GM08714 (cell line): ENCODE data around the gene F2.

Experiments
- H3K4me3 ChIP-seq: fragments of 200-500 bp; sonication (Bioruptor generic); 2 replicates; pipeline ENCODE4 v1.5.1; 2014; ENCODE audit warnings: mild to moderate bottlenecking, low read length, inconsistent platforms
- ZNF274 ChIP-seq: IDR thresholded peaks from 2 replicates; pipeline ENCODE4 v1.6.1; 2012; ENCODE audit warnings: mild to moderate bottlenecking, low read depth, low read length

F2 gene

DNA sequence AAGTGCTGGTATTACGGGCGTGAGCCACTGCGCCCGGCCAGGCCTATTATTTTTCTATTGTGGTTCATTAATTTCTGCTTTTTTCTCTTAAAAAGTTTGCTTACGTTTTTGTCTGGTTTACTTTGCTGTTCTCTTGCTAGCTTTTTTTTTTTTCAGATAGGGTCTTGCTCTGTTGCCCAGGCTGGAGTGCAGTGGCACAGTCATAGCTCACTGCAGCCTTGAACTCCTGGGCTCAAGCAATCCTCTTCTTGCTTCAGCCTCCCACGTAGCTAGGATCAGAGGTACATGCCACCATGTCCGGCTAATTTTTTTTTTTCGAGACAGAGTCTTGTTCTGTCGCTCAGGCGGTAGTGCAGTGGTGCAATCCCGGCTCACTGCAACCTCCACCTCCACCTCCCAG, 18.7 kb downstream of the F2 start:
- no peak overlapping the region for H3K4me3 ChIP-seq
- TF ChIP-seq ZNF274: no peak

- no peak for TF ChIP-seq ZNF274
- H3K4me3 ChIP-seq: no peak overlapping the region
These were observed 19.9 kb downstream of the F2 start for GRCh38 chr11:46738887-46739286.

DNA sequence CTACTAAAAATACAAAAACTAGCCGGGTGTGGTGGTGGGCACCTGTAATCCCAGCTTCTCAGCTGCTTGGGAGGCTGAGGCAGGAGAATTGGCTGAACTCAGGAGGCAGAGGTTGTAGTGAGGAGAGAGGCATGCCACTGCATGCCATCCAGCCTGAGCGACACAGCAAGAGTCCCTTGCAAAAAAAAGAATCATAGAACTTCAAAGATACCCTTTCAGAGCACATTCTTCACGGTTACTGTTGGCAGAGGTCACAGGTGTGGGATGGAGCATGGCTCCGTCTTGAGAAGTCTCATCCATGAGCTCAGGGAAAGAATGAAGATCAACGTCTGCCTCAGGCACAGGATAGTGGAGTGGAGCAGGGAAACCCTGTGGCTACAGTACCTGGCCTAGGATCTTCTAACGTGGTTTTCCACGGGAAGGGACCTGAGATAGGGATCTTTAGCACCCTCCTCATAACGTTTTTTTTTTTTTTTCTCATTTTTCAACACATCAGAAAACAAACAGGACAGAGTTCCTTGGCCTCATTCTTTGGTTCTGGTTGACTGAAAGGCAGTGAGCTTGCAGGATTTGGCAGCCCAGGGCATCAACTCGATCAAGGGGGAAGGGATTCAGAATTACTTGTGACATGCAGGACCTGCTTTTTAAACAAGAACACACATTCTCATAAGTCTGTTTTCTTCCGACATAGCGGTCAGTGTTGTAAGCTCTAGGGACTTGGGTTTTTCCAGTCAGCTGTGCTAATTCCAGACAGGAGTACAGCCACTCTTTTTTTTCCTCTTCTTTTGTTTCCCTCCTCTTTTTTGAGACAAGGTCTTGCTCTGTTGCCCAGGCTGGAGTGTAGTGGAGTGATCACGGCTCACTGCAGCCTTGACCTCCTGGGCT, 22.8 kb downstream of the F2 start:
- H3K4me3 ChIP-seq: no peak overlapping the region
- no peak for TF ChIP-seq ZNF274

GRCh38 chr11:46743043-46743442, 24.0 kb downstream of the F2 start:
- TF ChIP-seq ZNF274: no peak
- no peak overlapping the region for H3K4me3 ChIP-seq

DNA sequence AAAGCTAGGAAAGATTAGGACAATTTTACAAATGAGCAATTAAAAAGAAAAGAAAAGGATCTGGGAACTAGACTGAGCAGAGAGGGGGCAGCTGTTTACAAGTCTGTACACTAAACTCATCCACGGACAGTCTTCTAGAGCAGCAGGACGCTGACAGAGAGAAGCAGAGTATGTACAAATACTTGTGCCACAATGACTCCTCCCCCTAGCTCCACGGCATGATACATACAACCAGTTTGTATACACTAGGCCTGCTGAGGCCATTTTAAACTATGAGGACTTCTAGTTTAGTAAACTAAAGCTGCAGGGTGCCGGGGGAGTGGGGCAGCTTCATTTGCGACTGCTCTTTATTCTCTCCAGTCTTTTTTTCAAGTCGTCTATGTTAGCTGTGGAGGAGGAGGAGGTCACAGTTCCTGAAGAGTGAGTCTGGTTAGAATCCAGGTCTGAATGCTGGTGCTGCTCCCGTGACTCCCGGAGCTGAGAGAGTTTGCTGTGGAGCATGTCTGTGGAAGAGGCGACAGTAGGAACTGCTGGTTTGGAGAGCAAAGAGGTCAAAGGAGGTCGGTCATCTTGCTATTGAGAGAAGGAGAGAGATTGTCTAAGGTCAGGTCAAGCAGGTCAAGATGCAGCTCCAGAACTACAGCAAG, 24.8 kb downstream of the F2 start:
- H3K4me3 ChIP-seq: no peak overlapping the region
- TF ChIP-seq ZNF274: no peak

- TF ChIP-seq ZNF274: no peak
- H3K4me3 ChIP-seq: no peak overlapping the region
These were observed 26.3 kb downstream of the F2 start for GRCh38 chr11:46745328-46745727.

DNA sequence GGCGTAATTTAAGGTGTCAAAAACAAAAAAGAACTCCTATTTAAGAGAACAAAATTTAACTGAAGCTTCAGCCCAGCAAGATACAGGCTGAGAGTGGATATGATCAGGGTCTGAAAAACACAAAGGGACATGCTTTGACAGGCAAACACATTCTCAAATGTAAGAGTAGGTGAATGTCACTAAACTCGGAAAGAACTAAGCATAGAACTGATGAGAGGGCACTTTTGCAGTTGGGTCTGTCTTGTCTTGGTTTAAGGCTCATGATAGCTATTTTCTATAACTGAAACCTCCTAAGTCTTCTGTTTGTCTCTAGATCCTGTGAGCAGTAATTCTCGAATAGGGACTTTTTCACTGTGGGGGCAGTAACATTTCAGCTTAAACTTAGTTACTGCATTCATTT, 27.0 kb downstream of the F2 start:
- no peak for TF ChIP-seq ZNF274
- H3K4me3 ChIP-seq: no peak overlapping the region

DNA sequence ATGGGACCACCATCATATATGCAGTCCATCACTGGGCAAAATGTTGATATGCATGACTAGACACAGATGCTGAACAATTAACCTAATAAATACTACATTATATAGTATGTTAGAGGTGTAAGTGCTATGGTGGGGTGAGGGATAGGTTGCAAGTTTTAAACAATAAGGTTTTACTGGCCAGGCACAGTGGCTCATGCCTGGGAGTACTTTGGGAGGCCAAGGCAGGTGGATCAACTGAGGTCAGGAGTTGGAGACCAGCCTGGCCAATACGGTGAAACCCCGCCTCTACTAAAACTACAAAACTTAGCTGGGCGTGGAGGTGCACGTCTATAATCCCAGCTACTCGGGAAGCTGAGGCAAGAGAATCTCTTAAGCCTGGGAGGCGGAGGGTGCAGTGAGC, 28.1 kb downstream of the F2 start:
- no peak overlapping the region for H3K4me3 ChIP-seq
- TF ChIP-seq ZNF274: no peak

- TF ChIP-seq ZNF274: no peak
- no peak overlapping the region for H3K4me3 ChIP-seq
These were observed 36.9 kb downstream of the F2 start for GRCh38 chr11:46755962-46756361.

DNA sequence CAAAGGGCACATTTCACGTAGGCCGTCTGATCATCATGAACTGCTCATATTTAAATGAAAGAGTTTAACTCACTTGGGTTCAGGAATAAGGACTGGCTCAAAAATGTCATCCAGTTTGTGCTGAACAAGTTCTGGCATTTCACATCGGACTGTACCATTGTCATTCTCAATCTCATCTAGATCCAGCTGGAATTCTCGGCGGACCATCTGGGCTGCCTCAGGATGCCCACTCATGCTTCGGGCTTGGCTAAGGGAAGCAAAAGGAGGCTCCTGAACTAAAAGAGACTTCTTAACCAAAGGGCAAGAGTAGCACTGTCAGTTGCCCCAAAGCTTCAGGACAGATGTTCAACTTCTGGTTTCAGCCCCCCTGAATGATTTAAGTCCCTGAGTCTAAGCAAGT, 40.2 kb downstream of the F2 start:
- no peak overlapping the region for H3K4me3 ChIP-seq

GRCh38 chr11:46760429-46761128, 41.6 kb downstream of the F2 start:
- TF ChIP-seq ZNF274: no peak
- no peak overlapping the region for H3K4me3 ChIP-seq

More for the DNA sequence above, 40.2 kb downstream of the F2 start:
- no peak for TF ChIP-seq ZNF274

- TF ChIP-seq ZNF274: no peak
- H3K4me3 ChIP-seq: no peak overlapping the region
These were observed 42.8 kb downstream of the F2 start for GRCh38 chr11:46761807-46762206.

DNA sequence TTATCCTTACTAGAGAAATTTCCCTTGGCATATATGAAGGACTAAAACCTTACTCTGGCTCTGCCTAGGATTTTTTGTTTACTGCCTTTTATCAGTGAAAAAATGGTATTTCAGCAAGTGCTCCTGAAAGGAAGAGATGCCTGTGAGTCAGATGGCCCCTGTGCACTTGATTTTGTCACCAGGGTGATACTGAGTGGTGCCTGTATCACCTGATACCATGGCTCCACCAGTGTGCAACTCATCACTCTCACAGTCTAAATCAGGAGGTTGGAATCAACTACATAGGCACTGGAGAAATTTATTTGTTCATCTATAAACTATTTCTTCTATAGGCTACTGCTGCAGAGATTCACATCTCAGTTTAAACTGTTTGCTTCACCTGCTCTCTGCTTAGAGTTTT, 43.2 kb downstream of the F2 start:
- no peak for TF ChIP-seq ZNF274
- no peak overlapping the region for H3K4me3 ChIP-seq

GRCh38 chr11:46766656-46767055, 47.6 kb downstream of the F2 start:
- no peak overlapping the region for H3K4me3 ChIP-seq
- no peak for TF ChIP-seq ZNF274
